GM21737 (cell line): ENCODE data around the gene LIME1.

Experiments
- ATAC-seq: cut with Tn5 transposase; IDR thresholded peaks from one replicate; pipeline ENCODE4 v1.9.1; 2021; ENCODE audit warnings: mild to moderate bottlenecking, moderate library complexity; ENCODE audit not compliant: unreplicated experiment

Gene LIME1

DNA sequence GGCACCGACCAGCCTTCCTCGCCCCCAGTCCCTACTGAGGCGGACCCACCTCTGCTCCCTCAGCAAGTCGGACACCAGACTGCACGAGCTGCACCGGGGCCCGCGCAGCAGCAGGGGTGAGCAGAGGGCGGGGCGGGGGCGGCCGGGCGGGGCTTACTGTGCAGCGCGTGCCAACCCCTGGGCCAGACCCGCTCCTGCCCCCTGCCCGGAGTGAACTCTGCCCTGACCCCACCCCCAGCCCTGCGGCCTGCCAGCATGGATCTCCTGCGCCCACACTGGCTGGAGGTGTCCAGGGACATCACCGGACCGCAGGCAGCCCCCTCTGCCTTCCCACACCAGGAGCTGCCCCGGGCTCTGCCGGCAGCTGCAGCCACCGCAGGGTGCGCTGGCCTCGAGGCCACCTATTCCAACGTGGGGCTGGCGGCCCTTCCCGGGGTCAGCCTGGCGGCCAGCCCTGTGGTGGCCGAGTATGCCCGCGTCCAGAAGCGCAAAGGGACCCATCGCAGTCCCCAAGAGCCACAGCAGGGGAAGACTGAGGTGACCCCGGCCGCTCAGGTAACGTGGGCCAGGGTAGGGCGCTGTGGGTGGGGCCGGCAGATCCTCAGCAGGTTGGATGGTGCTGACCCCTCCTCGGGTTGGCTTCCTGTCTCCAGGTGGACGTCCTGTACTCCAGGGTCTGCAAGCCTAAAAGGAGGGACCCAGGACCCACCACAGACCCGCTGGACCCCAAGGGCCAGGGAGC, 1.7 kb downstream of the LIME1 start:
- no peak for ATAC-seq

- no peak for ATAC-seq
Observed at GRCh38 chr20:63738687-63739129, 2.2 kb downstream of the LIME1 start.

GRCh38 chr20:63739130-63740069, 2.9 kb downstream of the LIME1 start, which contains the start of gene SLC2A4RG:
Gene SLC2A4RG, plus strand, starts transcription at chr20:63739776. Its CDS starts 137 bp downstream, at chr20:63739913.
- peak; percentile 45 for ATAC-seq

GRCh38 chr20:63740070-63740626, 3.7 kb downstream of the LIME1 start:
- ATAC-seq = peak; percentile 8

DNA sequence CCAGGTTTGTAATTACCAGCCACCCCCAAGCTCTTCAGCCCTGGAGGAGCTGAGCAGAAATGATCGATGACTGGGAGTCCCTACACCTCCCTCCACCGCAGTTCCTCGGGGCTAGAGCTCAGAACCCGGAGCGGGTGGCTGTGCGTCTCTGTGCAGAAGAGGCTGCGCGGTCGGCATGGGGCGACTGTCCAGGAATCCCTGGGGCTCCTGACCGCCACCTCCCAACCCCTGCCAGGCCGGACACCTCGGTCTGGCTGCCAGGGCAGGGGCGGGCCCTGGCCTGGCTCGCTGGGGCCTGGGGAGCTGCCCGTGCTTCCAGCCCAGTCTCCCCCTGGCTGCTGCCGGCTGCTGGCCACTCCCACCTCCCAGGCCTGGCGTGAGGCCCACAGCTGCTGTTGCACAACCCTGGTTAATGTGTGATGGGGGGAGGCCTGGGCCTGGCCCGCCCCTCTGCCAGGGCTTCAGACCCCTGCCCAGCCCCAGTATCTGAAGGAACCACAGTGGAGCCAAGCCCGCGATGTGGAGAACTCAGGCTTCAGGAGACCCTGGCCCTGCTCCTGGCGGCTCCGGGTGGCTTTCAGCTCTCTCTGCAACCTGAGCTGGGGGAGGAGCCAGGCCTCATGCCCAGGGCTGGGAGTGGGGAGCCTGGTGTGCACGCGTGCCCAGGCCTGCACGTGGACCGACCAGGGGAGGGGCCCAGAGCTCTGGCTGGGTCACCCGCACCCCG, 4.3 kb downstream of the LIME1 start:
- ATAC-seq = no peak

- no peak for ATAC-seq
Observed at GRCh38 chr20:63741354-63741675, 4.9 kb downstream of the LIME1 start.

DNA sequence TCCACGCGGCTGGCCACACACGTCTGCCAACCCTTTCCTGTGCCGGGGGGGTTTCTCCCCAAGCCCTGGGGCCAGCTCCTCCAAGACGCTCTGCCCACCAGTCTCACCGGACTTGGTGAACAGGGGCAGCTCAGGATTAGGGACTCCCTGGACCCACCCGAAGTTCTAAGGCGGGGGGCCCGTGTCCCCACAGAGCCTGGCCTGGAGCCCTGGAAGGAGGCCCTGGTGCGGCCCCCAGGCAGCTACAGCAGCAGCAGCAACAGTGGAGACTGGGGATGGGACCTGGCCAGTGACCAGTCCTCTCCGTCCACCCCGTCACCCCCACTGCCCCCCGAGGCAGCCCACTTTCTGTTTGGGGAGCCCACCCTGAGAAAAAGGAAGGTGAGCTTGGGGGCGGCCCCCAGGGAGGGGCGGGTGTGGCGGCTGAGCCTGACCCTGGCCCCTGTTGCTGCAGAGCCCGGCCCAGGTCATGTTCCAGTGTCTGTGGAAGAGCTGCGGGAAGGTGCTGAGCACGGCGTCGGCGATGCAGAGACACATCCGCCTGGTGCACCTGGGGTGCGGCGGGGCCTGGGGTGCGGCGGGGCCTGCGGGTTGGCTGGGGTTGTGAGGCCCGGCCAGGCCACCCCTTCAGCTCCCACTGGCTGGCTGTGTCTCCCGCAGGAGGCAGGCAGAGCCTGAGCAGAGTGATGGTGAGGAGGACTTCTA, 5.4 kb downstream of the LIME1 start:
- ATAC-seq = no peak

- ATAC-seq = no peak
Observed at GRCh38 chr20:63742381-63743024, 6.0 kb downstream of the LIME1 start.

GRCh38 chr20:63743210-63743970, 6.9 kb downstream of the LIME1 start:
- no peak for ATAC-seq

- ATAC-seq = no peak
Observed at GRCh38 chr20:63744158-63744557, 7.7 kb downstream of the LIME1 start.

DNA sequence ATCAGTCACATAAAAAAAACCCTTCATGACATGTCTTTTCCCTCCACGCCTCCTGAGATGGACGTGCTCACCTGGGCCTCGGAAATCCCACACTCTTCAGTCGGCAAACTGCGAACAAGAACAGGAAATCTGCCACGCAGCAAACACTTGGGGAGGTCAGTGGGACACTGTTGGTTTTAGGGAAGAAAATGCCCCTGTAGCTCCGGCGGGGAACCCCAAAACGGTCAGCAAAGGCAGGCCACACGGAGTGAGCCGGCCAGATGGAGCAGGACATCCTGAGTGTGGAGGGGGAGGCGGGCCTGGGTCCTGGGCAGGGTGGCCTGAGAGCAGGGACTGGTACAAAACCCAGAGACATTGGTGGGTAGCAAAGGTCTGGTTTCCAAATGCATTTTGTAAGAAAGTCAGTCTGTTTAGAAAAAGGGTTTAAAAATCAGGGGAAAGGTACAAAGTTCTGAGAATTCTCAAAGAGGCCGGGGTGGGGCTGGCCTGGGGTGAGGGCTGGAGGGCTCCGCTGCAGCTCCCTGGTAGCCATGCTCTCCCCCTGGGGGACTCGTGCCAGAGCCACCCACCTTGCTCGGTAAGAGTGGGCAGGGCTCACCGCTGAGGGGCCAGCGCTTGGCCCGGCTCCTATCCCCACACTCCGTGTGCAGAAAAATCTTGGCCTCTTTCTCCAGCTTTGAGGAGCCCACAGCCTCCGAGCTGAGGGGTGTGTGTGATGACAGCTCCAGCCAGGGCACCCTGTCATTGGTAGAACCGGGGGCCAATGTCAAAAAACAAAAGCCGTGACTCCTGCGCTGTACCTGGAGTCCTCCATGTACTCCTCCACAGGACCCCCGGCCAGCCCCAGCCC, 8.3 kb downstream of the LIME1 start:
- no peak for ATAC-seq

- ATAC-seq = no peak
Observed at GRCh38 chr20:63745424-63745805, 9.0 kb downstream of the LIME1 start.

GRCh38 chr20:63745961-63746731, 9.7 kb downstream of the LIME1 start:
- no peak for ATAC-seq

GRCh38 chr20:63746751-63747315, 10.4 kb downstream of the LIME1 start:
- no peak for ATAC-seq

DNA sequence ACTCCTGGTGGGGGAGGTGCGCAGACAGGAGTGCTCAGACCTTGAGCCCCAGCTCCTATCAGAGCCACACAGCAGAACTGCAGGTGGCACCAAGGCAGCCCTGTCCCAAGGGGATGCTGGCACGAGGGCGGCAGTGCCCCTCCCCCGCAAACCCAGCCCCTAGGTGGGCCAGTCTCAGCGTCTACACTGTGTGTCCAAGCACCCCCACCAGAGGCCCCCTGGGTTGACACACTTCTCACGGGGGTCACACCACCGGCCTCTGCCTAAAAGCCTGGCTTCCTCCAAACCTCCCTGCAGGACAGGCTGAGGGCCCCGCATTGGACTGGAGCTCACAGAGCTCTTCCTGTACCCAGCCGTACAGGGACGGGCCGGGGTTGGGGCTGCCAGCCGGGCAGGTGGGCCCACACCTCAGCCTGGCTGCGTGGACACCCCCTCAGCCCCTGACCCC, 11.2 kb downstream of the LIME1 start:
- no peak for ATAC-seq

DNA sequence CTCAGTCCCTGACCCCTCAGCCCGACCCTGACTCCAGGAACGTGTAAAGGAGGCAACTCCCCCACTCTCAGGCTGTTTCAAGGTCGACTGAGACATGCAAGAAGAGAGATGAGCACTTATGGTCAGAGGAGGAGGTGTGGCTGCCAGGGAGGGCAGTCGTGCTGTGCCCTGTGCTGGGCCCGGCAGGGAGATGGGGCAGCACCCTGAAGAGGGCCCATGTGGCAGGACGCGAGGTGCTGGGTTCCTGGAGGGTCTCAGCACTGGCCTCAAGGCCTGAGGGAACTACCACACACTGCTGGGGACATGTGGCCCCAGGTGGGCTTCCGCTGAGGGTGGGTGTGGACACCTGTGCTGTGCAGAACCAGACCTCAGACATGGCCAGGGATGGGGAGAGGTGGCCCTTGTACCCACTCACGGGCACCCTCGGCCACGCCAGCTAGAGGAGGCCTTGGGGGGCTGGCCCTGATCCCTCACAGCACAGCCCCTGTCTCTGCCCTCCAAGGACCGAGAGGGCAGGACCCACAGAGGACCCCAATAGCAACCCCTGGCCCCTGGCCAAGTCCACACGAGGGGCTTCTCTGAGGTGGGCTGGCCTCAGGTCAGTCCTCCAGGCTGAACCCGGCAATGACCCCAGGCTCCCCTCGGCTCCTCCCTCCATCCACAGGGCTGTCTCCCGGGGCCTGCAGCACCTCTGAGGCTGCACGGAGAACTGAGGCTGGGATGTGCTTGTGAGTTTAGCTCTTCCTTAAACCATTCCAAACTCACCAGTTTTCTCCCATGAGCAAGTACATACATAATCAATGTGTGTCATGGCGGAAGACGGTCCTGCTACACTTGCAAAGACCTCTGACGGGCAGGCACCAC, 11.8 kb downstream of the LIME1 start:
- ATAC-seq = no peak
